GM10266 (cell line): ENCODE results near the gene EPHA7.

Experiments used
- DNase-seq: peaks from one replicate; pipeline ENCODE4 v3.0.0; 2012; ENCODE audit errors: extremely low spot score
- TF ChIP-seq, protein P1 (sequence below): IDR thresholded peaks from 2 replicates; pipeline ENCODE4 v1.5.1; 2012; ENCODE audit warnings: mild to moderate bottlenecking, low read depth; ENCODE audit not compliant: control insufficient read depth, insufficient read depth; ENCODE audit errors: missing control alignments

Gene EPHA7

DNA sequence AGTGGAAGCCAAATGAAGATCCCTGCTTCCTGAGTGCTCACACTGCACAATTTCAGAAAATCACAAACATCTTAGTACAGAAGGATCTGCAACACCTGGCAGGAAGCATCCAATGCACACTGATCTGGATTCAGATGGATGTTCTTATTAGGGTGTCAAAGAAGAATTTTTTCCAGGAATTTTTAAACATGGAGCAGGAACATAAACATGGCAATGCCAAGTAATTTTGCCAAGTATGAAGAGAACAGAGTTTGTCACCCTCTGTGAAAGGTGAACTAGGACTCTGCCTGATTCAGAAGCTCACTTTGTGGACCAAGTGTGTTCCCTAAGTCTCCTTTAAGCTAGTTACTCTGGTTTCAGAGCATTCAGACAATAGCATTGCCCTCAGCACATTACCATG, 208.5 kb downstream of the EPHA7 start:
- TF ChIP-seq, protein P1, sequence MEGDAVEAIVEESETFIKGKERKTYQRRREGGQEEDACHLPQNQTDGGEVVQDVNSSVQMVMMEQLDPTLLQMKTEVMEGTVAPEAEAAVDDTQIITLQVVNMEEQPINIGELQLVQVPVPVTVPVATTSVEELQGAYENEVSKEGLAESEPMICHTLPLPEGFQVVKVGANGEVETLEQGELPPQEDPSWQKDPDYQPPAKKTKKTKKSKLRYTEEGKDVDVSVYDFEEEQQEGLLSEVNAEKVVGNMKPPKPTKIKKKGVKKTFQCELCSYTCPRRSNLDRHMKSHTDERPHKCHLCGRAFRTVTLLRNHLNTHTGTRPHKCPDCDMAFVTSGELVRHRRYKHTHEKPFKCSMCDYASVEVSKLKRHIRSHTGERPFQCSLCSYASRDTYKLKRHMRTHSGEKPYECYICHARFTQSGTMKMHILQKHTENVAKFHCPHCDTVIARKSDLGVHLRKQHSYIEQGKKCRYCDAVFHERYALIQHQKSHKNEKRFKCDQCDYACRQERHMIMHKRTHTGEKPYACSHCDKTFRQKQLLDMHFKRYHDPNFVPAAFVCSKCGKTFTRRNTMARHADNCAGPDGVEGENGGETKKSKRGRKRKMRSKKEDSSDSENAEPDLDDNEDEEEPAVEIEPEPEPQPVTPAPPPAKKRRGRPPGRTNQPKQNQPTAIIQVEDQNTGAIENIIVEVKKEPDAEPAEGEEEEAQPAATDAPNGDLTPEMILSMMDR: no peak
- DNase-seq: no peak

DNA sequence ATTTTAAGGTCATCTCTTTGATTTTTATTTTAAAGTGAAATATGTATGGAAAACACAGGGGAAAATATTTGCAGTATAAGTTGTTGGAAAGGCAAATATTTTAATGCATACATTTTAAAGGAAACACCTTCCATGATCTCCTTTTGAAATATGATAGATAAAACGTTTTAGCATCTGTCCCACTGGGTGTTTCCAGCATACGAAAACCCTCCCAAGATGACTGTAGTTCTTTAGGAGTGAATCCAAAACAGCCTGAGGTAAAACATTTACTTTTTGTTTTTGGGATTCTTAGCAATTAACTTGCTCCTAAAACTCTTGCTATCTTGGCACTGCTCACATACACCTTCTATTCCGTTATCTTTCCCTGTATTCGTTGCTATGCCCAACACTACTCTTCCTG, 210.0 kb downstream of the EPHA7 start:
- TF ChIP-seq, protein P1: no peak
- no peak for DNase-seq

DNA sequence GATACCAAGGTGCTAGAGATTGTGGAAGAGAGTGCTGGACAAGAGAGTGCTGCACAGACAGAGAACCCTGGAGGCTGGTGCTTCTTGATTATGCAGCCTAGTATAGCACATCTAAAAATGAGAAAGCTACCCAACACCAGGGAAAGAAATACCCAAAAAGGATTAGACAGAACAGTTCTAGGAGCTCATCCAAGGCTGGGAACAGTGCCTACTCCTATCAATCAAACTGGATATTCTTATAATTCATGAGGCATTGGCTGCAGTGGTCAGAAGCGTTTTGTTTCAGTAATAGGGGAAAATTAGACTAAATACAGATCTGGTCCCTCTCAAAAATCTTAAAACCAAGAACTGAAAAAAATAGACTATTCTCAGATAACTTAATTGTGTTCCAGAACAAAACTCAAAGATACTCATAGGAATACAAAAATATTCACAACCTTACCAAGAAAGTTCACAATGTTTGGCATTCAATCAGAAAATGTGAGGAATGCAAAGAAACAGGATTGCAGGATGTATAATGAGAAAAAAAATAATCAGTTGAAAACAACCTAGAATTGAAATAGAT, 222.9 kb downstream of the EPHA7 start:
- TF ChIP-seq, protein P1: no peak
- no peak for DNase-seq

DNA sequence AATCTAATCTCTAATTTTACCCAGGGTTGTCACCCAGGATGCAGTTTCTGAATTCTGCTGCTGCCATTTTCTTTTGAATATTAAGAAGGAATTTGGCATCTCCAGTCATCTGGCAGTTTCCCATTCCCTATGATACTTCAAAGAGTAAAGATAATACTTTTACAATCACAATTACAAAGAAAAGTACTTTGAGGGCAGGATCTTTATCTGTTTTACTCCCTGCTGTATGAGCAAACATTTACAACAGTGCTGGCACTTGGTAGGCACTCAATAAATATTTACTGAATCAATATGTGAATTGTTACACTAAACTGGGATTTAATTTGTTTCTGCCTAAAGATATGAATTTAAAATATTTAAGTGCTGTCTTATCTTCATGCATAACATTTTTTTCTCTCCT, 224.9 kb downstream of the EPHA7 start:
- DNase-seq: no peak
- TF ChIP-seq, protein P1: no peak

DNA sequence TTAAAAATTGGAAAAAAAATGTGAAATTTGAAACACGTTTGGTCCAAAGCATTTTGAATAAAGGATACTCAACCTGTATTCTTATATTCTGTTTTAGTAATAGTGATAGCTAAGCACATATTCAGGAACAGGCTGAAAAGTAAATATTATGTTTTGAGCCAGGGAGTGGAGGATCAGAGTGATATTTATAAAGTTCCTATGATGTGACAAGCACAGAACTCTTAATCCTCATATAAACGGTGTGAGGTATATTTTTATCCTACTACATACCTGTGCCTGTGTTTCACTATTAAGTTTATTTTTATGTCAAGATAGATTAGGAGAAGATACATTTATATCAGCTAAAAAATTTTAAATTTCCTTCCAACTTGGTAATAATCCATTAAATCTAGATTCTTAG, 225.5 kb downstream of the EPHA7 start:
- no peak for DNase-seq
- TF ChIP-seq, protein P1: no peak
